NCI-H2171 (cell line): ENCODE measurements around the gene PYDC2.
A peak's percentile ranks its signal among the peaks of the same experiment; 100 is the strongest.

Experiments used
- DNase-seq: peaks from one replicate; lab custom pipeline; 2025; lab: John Stamatoyannopoulos, UW

Gene PYDC2

DNA sequence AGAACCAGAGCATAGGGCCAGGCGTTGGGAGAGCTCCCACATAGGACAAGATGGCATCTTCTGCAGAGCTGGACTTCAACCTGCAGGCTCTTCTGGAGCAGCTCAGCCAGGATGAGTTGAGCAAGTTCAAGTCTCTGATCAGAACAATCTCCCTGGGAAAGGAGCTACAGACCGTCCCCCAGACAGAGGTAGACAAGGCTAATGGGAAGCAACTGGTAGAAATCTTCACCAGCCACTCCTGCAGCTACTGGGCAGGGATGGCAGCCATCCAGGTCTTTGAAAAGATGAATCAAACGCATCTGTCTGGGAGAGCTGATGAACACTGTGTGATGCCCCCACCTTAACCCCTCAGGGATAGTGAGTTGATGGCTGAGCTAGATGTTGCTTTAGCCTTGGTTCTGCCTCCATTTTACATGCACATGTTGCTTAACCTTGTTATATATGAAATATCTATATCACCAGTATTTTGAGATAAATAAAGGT, at the start of gene PYDC2:
Gene PYDC2, plus strand, starts transcription at position 51 of the 483 bp plus-strand sequence. Its CDS starts 0 bp downstream, at position 51.
- no peak for DNase-seq

DNA sequence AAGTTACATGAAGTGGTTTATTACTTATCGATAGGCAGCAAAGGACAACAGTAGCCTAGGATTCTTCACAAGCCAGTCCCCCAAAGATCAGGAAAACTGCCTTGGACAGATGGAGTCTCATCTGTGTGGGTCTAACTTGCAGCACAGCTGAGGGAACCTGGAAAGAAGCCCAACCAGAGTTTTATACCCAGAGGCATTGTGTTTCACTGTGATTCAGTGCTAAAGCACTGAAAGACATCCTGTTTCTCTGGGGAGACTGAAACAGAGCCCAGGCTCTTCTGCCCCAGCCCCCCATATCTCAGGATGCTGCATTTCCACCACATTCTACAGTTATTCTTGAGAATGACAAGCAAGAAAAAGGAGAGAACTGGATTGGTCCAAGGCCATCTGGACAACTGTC, 48.2 kb upstream of the PYDC2 start:
- DNase-seq: peak; percentile 59

DNA sequence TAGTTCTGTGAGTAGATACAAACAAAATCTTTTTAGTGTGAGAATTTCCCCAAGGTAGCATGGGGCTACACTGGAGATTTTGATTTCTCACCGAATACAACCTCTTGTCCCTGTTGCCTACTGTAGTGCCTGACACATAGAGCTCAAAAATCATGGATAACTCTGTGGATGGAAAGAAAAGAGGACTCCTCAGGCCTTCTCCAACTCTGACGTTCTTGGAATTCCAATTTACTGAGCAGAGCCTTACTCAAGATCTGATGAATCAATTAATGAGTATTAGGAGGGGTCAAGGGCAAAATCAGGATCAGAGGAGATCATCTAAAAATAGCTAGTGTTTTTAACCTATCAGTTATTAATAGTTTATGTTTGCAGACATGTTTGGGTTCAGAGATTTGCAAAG, 46.7 kb upstream of the PYDC2 start:
- DNase-seq: no peak

DNA sequence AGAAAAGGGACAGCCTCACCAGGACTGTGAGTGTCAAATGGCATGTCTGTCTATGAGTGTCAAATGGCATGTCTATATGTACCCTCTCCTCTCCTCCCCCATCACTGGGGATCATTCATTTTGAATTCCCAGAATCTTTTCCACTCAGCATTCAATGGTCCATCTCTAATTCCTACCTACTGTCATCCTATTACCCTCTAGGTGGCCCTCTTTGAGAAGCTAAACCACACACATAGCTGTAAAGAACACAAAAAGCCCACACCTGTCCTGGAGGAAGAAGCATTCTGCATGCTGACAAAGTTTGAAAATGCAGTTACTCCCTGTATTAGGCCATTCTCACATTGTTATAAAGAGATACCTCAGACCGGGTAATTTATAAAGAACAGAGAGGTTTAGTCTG, 46.2 kb upstream of the PYDC2 start:
- no peak for DNase-seq

DNA sequence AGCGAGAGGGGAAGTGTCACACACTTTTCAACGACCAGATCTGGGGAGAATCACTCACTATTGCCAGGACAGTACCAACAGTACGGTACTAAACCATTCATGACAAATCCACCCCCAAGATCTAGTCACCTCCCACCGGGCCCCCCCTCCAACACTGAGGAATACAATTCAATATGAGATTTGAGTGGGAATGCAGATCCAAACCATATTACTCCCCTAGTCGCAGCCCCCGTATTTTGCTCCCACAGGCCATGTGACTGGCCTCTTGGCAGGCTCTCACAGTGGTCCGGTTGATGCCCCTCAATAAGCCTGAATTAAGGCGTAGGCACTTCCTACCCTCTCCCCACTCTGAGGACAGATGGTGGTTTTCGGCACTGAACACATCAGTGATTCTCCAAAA, 45.4 kb upstream of the PYDC2 start:
- no peak for DNase-seq

DNA sequence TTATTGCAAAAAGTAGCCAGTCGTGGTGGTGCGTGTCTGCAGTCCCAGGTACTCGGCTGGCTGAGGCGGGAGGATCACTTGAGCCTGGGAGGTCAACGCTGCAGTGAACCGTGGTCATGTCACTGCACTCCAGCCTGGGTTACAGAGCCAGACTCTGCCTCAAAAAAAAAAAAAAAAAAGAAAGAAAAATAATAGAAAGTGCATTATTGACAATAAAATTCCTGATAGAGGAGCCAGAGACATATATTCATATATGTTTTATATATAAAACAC, 43.6 kb upstream of the PYDC2 start:
- DNase-seq: no peak

DNA sequence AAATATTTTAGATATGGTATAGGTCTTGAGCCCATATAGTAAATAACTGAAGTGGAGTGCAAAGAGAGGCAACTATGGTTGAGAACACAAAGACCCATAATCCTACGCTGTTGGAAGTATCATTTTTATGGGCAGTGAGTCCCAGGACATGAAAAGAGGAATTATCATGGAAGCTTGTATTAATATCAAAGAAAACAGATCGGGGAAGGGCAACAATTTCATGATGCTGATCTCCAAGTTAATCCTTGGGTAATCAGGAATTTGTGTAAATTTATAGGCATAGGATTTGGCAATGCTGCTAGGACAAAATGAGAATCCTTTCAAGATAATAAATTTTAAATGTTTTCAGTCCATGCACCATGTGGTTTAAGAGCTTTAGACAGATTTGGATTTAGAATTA, 40.2 kb upstream of the PYDC2 start:
- no peak for DNase-seq

DNA sequence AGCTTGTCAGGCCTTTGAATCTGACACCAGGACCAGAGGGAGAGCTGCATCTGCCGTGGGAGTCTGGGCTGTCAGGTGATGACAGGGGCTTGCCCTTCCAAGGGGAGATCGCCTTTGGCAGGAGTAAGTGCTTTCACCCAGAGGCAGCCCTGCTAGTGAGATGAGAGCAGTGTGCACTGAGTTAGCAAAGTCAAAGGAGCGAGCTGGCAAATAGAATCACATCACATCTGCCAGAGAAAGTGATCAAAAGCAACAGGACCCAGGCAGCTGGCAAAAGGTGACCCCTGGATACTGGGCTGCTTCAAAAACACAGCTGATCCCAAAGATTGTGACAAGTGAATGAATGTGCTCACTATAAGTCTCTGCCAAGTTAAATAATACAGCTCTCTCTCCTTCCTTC, 36.1 kb upstream of the PYDC2 start:
- DNase-seq: no peak

DNA sequence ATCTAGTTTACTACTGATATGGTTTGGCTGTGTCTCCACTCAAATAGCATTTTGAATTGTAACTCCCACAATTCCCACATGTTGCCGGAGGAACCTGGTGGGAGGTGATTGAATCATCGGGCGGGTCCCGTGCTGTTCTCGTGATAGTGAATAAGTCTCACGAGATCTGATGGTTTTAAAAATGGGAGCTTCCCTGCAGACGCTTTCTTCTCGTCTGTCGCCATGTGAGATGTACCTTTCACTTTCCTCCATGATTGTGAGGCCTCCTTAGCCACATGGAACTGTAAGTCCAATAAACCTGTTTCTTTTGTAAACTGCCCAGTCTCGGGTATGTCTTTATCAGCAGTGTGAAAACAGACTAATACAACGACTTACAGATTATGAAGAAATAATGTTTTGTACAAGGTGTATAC, 35.6 kb upstream of the PYDC2 start:
- no peak for DNase-seq

DNA sequence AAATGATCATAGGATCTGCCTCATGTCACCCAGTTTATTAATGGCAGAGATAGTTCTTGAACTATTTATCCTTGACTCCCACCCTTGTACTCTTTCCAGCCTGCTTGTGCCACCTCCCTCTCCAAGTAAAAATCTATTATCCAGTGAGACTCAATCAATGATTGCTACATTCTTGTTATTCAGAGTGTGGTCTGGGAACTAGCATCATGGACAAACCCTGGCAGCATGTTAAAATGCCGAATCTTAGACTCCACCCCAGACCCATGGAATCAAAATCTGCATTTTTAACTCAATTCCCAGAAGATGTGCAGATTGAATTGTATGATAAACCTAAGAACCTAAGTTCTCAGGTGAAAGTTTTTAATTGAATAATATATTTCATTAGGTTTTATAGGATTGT, 34.7 kb upstream of the PYDC2 start:
- DNase-seq: no peak

DNA sequence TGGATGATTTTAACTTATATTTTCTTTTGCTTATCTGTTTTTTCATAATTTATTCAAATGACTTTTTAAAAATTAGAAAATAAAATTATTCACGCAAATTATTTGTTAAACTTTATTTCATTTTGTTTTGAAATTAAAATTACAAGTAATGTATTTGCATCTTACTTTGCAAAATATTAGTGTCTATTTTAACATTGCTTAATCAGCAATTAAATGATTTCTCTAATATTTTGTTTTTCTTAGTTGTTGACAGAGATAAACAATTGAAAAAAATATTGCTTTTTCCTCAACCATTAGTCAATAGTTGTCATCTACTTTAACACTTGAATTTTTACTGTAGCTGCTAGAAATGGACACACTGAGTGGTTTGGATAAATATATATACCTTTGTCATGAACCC, 32.8 kb upstream of the PYDC2 start:
- no peak for DNase-seq

DNA sequence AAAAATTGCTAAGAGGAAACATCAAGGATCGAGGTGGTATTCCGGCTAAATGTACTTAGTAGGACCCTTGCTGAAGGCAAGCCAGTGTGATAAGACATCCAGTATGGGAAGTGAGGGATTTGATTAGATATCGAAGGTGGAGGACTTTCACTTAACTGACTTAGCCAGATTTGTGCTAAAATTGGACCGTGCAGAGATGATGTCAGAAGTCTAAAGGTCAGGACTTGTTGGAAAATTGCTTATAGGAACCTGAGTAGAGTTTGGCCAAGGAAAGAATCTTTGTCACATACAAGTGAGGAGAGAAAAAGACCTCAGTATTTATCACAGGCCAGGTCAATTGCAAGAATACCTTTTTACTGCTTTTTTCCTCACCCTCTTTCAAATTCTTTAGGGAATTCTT, 30.9 kb upstream of the PYDC2 start:
- DNase-seq: no peak

DNA sequence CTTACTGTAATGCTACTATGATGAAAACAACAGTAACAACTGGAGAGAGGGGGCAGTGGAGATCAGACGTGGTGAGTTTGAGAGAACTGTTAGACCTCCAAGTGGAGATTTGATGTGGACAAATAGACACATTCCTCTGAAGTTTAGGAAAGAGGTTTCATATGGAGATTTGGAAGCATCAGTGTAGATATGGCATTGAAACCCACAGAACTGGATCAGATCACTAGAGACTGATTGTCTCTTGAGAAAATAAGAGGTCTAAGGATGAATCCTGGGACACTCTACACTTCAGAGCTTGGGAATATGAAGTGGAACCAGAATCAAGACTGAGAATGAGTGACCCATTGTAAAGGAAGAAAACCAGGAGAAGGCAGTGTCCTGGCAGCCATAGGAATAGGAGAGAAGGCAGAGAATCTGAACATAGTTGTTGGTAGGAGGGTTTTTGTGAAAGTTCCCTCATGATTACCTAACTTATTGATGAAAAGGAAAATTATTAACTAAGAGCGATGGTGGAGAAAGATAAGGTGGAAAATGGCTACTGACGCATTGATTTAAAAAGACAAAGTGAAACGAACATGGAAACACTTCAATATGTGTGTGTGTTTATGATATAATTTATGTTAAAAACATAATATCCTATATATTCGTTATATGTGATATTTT, 29.7 kb upstream of the PYDC2 start:
- no peak for DNase-seq

DNA sequence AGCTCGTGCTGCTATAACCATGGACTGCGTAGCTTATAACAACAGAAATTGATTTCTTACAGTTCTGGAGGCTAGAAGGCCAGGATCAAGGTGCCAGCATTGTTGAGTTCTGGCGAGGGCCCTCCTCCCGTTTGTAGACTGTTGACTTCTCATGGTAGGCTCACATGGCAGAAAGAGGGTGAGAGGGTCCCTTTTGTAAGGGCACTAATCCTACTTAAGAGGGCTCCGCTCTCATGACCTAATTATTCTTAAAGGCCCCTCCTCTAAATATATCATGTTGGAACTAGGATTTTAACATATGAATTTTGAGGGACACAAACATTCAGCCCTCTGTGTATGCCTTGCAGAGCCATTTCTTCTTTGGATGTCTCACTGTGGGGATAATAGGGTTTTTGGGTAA, 28.8 kb upstream of the PYDC2 start:
- no peak for DNase-seq

DNA sequence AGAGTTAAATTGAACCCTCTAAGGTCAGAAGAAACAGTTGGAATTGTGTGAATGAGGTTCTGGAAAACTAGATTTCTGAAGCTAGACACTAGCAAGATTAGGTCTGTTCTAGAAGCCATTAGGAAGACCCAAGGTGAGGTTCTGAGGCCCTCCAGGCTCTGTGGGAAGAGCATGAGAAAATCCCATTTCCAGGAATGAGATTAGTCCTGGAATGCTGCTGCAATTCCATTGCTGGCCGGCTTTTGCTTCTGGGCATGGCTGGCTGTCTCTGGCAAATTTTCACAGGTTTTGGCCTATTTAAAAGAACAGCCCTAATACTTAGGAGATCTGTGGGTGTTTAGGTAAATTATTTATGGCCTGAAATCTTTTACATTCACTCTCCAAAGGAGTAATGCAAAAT, 26.9 kb upstream of the PYDC2 start:
- no peak for DNase-seq

DNA sequence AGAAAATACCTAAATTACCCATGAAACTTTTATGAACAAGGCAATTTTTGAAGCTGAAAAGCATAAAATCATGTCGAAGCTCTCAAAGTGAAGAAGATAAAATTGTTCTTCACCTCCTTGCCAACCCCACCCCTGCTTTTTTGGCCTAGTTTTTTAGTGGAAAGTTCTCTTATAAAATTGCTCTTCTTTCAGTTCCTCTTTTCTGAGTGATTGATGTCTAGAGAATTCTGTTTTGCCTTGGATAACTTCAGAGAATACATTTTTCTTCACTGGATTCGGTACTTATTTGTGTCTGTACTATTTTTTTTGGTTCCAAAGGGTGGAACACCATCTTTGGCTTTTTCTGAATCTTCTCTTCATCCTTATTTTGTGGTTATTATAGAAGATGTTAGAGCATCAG, 25.0 kb upstream of the PYDC2 start:
- DNase-seq: no peak

DNA sequence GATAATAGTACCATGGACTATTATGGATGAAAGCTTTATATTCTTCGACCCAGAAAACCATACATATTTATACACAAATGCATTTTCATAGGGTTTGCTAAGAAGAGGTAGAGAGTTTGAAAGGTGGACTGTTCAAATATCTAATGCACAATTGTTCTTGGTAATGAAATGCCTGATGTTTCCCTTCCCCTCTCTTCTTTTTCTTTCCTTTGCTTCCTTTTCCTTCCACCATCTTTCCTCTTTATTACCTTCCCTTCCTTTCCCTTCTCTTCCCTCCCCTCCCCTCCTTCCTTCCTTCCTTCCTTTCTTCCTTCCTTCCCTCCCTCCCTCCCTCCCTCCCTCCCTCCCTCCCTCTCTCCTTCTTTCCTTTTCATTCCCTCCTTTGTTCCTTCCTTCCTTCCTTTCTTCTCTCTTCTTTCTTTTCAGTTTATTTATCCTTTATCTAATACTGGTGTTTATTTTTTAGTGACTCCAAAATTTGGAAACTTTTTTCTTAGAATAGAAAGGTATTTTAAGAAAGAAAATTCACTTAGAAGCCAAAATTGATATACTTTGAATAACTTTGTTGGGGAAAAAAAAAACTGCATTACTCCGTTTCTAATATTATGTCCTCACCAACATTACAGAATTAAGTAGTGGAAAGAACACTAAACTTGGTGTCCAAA, 22.7 kb upstream of the PYDC2 start:
- no peak for DNase-seq

DNA sequence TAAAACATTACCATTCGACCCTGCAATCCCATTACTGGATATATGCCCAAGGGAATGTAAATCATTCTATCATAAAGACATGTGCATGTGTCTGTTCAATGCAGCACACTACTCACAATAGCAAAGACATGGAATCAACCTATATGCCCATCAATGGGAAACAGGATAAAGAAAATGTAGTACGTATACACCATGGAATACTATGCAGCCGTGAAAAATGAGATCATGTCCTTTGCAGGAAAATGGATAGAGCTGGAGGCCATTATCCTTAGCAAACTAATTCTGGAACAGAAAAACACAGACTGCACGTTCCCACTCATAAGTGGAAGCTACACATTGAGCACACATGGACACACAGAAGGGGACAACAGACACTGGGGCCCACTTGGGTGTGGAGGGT, 20.4 kb upstream of the PYDC2 start:
- DNase-seq: no peak

DNA sequence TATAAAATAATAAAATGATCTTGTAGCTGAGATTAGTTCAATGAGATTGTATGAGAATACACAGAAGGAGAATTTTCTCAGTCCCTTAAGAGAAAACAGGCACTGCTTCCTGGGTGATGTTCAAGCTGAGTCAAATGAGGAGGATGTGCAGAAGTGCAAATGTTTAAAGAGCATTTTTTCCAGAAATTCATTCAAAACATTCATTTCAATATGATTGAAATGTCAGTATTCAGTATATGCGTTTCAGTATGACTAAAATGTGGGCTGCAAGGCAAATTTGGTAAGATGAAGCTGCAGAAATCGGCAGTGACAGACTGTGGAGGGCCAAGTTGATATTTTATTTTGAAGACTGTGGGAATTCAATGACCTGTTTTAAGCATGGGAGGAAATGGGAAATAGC, 19.3 kb upstream of the PYDC2 start:
- no peak for DNase-seq

DNA sequence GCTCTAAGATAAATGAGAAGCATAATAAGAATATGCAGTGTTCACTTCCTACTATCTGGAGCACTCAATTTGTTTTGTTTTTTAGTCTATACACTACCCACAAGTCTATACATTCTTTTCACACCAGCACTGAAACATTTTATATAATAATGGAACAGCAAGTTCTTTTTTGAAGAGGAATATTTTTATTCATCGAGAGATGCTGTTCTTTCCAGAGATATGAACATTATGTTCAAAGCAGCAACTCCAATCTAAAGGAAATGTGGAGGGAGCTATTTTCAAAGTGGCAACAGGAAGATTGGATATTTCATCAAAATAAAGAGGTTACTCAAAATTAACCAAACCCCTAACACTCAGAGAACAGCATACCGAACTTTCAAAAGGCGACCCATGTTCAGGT, 16.4 kb upstream of the PYDC2 start:
- DNase-seq: no peak

DNA sequence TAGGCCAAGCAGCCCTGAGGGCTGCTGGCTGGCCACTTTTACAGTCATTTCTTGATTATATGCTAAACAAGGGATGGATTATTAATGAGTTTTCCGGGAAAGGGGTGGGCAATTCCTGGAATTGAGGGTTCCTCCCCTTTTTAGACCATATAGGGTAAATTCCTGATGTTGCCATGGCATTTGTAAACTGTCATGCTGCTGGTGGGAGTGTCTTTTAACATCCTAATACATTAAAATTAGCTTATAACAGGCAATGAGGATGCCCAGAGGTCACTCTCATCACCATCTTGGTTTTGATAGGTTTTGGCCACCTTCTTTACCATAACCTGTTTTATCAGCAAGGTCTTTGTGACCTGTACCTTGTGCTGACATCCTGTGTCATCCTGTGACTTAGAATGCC, 11.7 kb upstream of the PYDC2 start:
- no peak for DNase-seq

DNA sequence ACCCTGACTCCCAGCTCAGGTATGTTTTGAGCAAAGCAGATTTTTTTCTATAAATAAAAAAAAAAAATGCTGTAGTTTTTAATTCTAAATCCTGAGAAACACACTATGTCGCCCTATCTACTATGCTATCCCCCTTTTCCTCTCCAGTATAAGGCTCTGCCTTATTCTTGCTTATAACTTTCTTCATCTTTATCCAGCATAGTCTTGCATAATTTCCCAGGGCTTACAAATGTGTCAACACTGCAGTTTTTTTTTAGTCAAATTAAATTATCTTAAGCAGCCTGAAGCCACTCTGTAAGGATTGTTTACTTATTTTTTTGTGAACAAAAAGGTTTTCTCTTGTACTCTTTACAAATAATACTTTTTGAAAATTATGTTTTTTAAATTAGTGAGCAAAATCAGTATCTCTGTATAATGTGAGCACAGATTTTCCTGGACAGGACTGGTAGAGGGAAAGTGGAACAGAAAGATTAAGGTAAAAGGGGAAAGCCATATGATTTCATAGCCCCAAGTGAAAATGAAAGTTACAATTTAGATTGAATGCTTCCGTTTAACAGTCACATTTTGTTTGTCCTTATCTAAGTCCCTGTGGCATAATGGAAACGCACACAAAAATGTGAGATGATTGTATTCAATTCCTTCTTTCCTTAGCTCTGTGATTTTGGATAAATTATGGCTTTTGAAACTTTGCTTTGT, 5.6 kb upstream of the PYDC2 start:
- no peak for DNase-seq

DNA sequence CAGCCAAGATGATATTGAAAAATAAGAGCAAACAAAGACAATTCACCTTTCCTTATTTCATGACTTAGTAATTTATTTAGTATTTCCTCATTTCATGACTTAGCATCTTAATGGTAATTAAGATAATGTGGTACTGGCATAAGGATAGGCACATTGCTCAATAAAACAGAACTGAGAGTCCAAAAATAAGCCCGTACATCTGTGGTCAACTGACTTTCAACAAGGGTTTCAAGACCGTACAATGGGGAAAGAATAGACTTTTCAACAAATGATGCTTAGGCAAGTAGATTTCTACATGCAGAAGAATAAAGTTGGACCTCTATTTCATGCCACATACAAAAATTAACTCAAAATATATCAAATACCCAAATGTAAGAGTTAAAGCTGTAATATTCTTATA, 603 bp upstream of the PYDC2 start:
- no peak for DNase-seq

DNA sequence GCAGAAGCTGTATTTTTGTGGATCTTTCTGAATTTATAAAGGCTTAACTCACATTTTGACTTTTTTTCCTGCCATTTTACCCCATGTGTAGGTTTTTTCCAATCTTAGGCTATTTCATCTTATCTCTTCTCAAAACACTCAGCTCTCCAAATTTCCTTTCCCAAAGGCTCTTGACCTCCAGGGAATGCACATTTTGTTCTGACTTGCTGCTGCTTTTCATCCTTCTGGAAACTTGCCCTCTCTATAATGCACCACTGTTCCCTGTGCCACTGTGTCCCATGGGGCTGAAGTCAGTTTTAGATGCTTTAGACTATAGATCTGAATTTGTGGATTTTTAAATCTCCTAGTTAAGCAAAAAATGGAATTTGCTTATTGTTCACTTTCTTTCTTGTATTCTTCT, 9.1 kb downstream of the PYDC2 start:
- DNase-seq: no peak
